Measurements from ENCODE around the gene PGC. TPM values are rescaled to one million over a fixed set of nuclear protein-coding genes. Genes with fewer than 3 reads are reported as not detected.

Gene PGC
- total RNA-seq, 1 experiment from 2014 or later = not detected

DNA sequence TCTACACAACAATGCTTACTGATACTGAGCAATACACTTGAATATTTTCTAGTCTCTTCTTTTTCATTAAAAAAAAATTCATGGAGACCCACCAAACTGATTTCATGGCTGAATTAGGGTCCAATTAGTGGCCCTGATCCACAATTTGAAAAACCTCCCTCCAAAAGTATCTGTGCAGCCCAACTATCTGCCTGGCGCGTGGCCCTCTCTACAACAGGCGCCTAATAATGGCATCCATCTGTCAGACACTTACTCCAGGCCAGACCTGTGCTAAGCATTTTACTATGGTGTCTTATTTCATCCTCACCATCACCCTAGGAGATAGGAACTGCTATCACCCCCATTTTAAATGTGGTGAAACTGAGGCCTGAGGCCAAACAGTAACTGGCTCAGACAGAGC lies 25.8 kb downstream of the PGC start:
- H3K4ac ChIP-seq (ENCODE audit: low read depth, low read length) = no peak overlapping the region
- no peak overlapping the region for H3K23ac ChIP-seq (ENCODE audit: insufficient read length, low read depth, low read length)
- H3K36me3 Mint-ChIP-seq (ENCODE audit: insufficient read depth in 1 of 3, low read depth in 3 of 3) = no peaks in the 10 kb centered on the region
- no peak overlapping the region for H3K14ac ChIP-seq (ENCODE audit: insufficient read depth, low read length)
- H3K9ac ChIP-seq (ENCODE audit: extremely low read depth, insufficient read length, low read length) = no peak overlapping the region
- no peak overlapping the region for H3K4me3 Mint-ChIP-seq
- no peak overlapping the region for H2BK120ac ChIP-seq (ENCODE audit: low read depth, low read length, poor library complexity, severe bottlenecking)
- H3K27ac ChIP-seq (ENCODE audit: insufficient read length, low read depth, low read length) = no peak overlapping the region
- H2BK5ac ChIP-seq (ENCODE audit: insufficient read length, low read length) = no peak overlapping the region
- H3K27me3 ChIP-seq (ENCODE audit: insufficient read depth, low read length) = no peaks in the 10 kb centered on the region
- no peaks in the 10 kb centered on the region for H3K79me1 ChIP-seq (ENCODE audit: insufficient read depth, low read depth, low read length, poor library complexity, severe bottlenecking)
- TF ChIP-seq CTCF (conservative IDR thresholded peaks at IDR 0.05) = no peak
- DNase-seq = no peak
- no peaks in the 10 kb centered on the region; the same call in 1 of the 2 replicates for H3K79me2 ChIP-seq (ENCODE audit: insufficient read depth, low read length)
- H3K4me2 ChIP-seq (ENCODE audit: insufficient read depth, insufficient read length, low read length) = no peak overlapping the region
- H3T11ph ChIP-seq (ENCODE audit: low read length) = no peak overlapping the region
- peaks cover 4% of the 10 kb centered on the region; the same call in 1 of the 2 replicates for H3K27me3 Mint-ChIP-seq (ENCODE audit: low read depth)
- H3K9me3 Mint-ChIP-seq = no peaks in the 10 kb centered on the region
- peaks cover 9 to 20% of the 10 kb centered on the region in 2 experiments for H3K4me1 Mint-ChIP-seq
- H2BK20ac ChIP-seq (ENCODE audit: low read depth, low read length, poor library complexity, severe bottlenecking) = no peak overlapping the region
- H2AK5ac ChIP-seq (ENCODE audit: insufficient read length, low read length) = no peak overlapping the region
- no peak overlapping the region; a peak in 1 of 7 replicates for H3K27ac Mint-ChIP-seq
- H3K4me1 ChIP-seq (ENCODE audit: insufficient read depth, low read length) = no peaks in the 10 kb centered on the region
- no peaks in the 10 kb centered on the region for H3K9me3 ChIP-seq (ENCODE audit: control insufficient read depth, low read depth, low read length)
- H3K23me2 ChIP-seq (ENCODE audit: insufficient read length, low read depth, low read length, poor library complexity, severe bottlenecking) = no peaks in the 10 kb centered on the region
- WGBS (ENCODE audit: extremely low coverage, insufficient read length, low lambda C conversion rate) = no CpG with 5 or more reads among the region's 3 CpGs
- H4K8ac ChIP-seq (replicated peaks; ENCODE audit: insufficient read length, low read depth, low read length) = no peak overlapping the region
- no peak overlapping the region for H4K91ac ChIP-seq (ENCODE audit: insufficient read length, low read depth, low read length)
- no peak overlapping the region for H2BK12ac ChIP-seq (ENCODE audit: insufficient read length, low read depth, low read length)
- H4K20me1 ChIP-seq (ENCODE audit: control insufficient read depth, insufficient read depth, insufficient read length) = no peaks in the 10 kb centered on the region
- H2BK15ac ChIP-seq (ENCODE audit: low read depth, low read length) = no peak overlapping the region
- no peak overlapping the region for H3K18ac ChIP-seq (ENCODE audit: insufficient read length, low read depth, low read length)
- H3K56ac ChIP-seq (ENCODE audit: insufficient read length, low read depth, low read length) = no peak overlapping the region
- no peak overlapping the region for H4K5ac ChIP-seq (ENCODE audit: insufficient read length, low read depth, low read length)
- no peak overlapping the region for H2AFZ ChIP-seq (ENCODE audit: low read length)

Measured in H9 (cell line).